Karpas-422 (cell line): Measurements from ENCODE around the gene ACSL1. TPM values are rescaled to one million over a fixed set of nuclear protein-coding genes. Genes with fewer than 3 reads are reported as not detected.

Experiments used
- DNase-seq: peaks from one replicate; pipeline ENCODE4 v3.0.0-alpha.2; 2015
- H2AFZ ChIP-seq: fragments of 200-600 bp; sonication (generic); 2 replicates; pipeline ENCODE4 v1.6.1; 2014; ENCODE audit warnings: antibody characterized with exemption, low read length, mixed read lengths
- H3K27ac ChIP-seq: fragments of 200-600 bp; sonication (generic); 2 replicates; pipeline ENCODE4 v1.5.1; 2014; ENCODE audit warnings: mild to moderate bottlenecking, low read length, moderate library complexity
- H3K27me3 ChIP-seq: fragments of 200-600 bp; sonication (generic); 2 replicates; pipeline ENCODE4 v1.6.1; 2014; ENCODE audit warnings: low read length, mixed read lengths
- H3K36me3 ChIP-seq: fragments of 200-600 bp; sonication (generic); 2 replicates; pipeline ENCODE4 v1.6.1; 2014; ENCODE audit warnings: low read length, mixed read lengths; ENCODE audit not compliant: insufficient read depth
- H3K4me1 ChIP-seq: fragments of 200-600 bp; sonication (generic); 2 replicates; pipeline ENCODE4 v1.6.1; 2014; ENCODE audit warnings: mild to moderate bottlenecking, low read length, mixed read lengths
- H3K4me2 ChIP-seq: fragments of 200-600 bp; sonication (generic); 2 replicates; pipeline ENCODE4 v1.6.1; 2014; ENCODE audit warnings: low read length, low read depth, mild to moderate bottlenecking; ENCODE audit not compliant: poor library complexity, severe bottlenecking
- H3K4me3 ChIP-seq: fragments of 200-600 bp; sonication (generic); 2 replicates; pipeline ENCODE4 v1.5.1; 2014; ENCODE audit warnings: mild to moderate bottlenecking, antibody characterized with exemption, low read length, mixed read lengths
- H3K79me2 ChIP-seq: fragments of 200-600 bp; sonication (generic); 2 replicates; pipeline ENCODE4 v1.6.1; 2014; ENCODE audit warnings: mild to moderate bottlenecking, low read length, mixed read lengths
- H3K9ac ChIP-seq: fragments of 200-600 bp; sonication (generic); 2 replicates; pipeline ENCODE4 v1.6.0; 2014; ENCODE audit warnings: low read length
- H3K9me2 ChIP-seq: fragments of 200-600 bp; sonication (generic), shearing (Covaris generic); replicated peaks from 2 replicates; pipeline ENCODE4 v1.6.0; 2014; ENCODE audit warnings: mild to moderate bottlenecking, low read length, moderate library complexity; ENCODE audit not compliant: insufficient read depth
- H3K9me3 ChIP-seq: fragments of 300-700, 200-600 bp; sonication (generic); 2 replicates; pipeline ENCODE4 v1.6.1; 2014; ENCODE audit warnings: low read length, mixed read lengths
- H4K20me1 ChIP-seq: fragments of 200-600 bp; sonication (generic); 2 replicates; pipeline ENCODE4 v1.6.1; 2014; ENCODE audit warnings: mild to moderate bottlenecking, antibody characterized with exemption, low read length, low read depth; ENCODE audit not compliant: insufficient read depth
- total RNA-seq: library from RNA; depleted of rRNA; stranded (reverse); fragments of >200 nt; shearing (Covaris generic); gene quantifications from 2 replicates; pipeline ENCODE4 v1.2.3, GENCODE V29; 2014; ENCODE audit warnings: low replicate concordance

Gene ACSL1
- total RNA-seq, 1 experiment from 2014 or later, result 3.1 TPM

- Histone ChIP-seq H3K27ac (no peak overlapping the region), H3K9ac (no peak overlapping the region), H3K9me2 (no peaks in the 10 kb centered on the region), H3K9me3 (no peaks in the 10 kb centered on the region), H3K79me2 (no peaks in the 10 kb centered on the region), H2AFZ (no peak overlapping the region), H3K4me2 (no peak overlapping the region), H4K20me1 (no peaks in the 10 kb centered on the region), H3K36me3 (no peaks in the 10 kb centered on the region), H3K4me1 (peaks cover 10% of the 10 kb centered on the region), H3K27me3 (no peaks in the 10 kb centered on the region), H3K4me3 (no peak overlapping the region)
- DNase-seq, result no peak
Measured at GRCh38 chr4:184821242-184821641, 4.5 kb downstream of the ACSL1 start.

- no peaks in the 10 kb centered on the region for H3K9me2 ChIP-seq
- no peak overlapping the region for H3K4me2 ChIP-seq
- no peak for DNase-seq
- H2AFZ ChIP-seq, result no peak overlapping the region
- H3K4me3 ChIP-seq, result no peak overlapping the region
- no peaks in the 10 kb centered on the region for H3K9me3 ChIP-seq
- H3K27me3 ChIP-seq, result no peaks in the 10 kb centered on the region
- no peak overlapping the region for H3K9ac ChIP-seq
- H3K27ac ChIP-seq, result no peak overlapping the region
- H4K20me1 ChIP-seq, result no peaks in the 10 kb centered on the region
- peaks cover 6% of the 10 kb centered on the region for H3K4me1 ChIP-seq
- H3K79me2 ChIP-seq, result no peaks in the 10 kb centered on the region
- H3K36me3 ChIP-seq, result no peaks in the 10 kb centered on the region
Measured at GRCh38 chr4:184819786-184820185, 6.0 kb downstream of the ACSL1 start.

- no peak overlapping the region for H2AFZ ChIP-seq
- peaks cover 3% of the 10 kb centered on the region for H3K4me1 ChIP-seq
- H3K4me3 ChIP-seq, result no peak overlapping the region
- H3K27me3 ChIP-seq, result no peaks in the 10 kb centered on the region
- no peak for DNase-seq
- H3K36me3 ChIP-seq, result no peaks in the 10 kb centered on the region
- H3K27ac ChIP-seq, result no peak overlapping the region
- H3K79me2 ChIP-seq, result no peaks in the 10 kb centered on the region
- no peak overlapping the region for H3K4me2 ChIP-seq
- no peaks in the 10 kb centered on the region for H3K9me3 ChIP-seq
- no peaks in the 10 kb centered on the region for H3K9me2 ChIP-seq
- no peak overlapping the region for H3K9ac ChIP-seq
- H4K20me1 ChIP-seq, result no peaks in the 10 kb centered on the region
Measured at GRCh38 chr4:184818216-184818564, 7.6 kb downstream of the ACSL1 start.

GRCh38 chr4:184817494-184818215 is 8.1 kb downstream of the ACSL1 start:
- Histone ChIP-seq H3K9me3 (no peaks in the 10 kb centered on the region), H2AFZ (no peak overlapping the region), H3K79me2 (no peaks in the 10 kb centered on the region), H4K20me1 (no peaks in the 10 kb centered on the region), H3K9ac (no peak overlapping the region), H3K27me3 (no peaks in the 10 kb centered on the region), H3K9me2 (no peaks in the 10 kb centered on the region), H3K27ac (no peak overlapping the region), H3K36me3 (no peaks in the 10 kb centered on the region), H3K4me3 (no peak overlapping the region), H3K4me1 (peaks cover 3% of the 10 kb centered on the region), H3K4me2 (no peak overlapping the region)
- no peak for DNase-seq

- Histone ChIP-seq H3K36me3 (no peaks in the 10 kb centered on the region), H3K9ac (no peak overlapping the region), H4K20me1 (no peaks in the 10 kb centered on the region), H3K9me2 (no peaks in the 10 kb centered on the region), H3K27ac (no peak overlapping the region), H3K4me2 (no peak overlapping the region), H3K4me3 (no peak overlapping the region), H3K9me3 (no peaks in the 10 kb centered on the region), H3K79me2 (no peaks in the 10 kb centered on the region), H3K4me1 (peaks cover 3% of the 10 kb centered on the region), H2AFZ (no peak overlapping the region), H3K27me3 (no peaks in the 10 kb centered on the region)
- DNase-seq, result no peak
Measured at GRCh38 chr4:184816962-184817361, 8.8 kb downstream of the ACSL1 start.

DNA sequence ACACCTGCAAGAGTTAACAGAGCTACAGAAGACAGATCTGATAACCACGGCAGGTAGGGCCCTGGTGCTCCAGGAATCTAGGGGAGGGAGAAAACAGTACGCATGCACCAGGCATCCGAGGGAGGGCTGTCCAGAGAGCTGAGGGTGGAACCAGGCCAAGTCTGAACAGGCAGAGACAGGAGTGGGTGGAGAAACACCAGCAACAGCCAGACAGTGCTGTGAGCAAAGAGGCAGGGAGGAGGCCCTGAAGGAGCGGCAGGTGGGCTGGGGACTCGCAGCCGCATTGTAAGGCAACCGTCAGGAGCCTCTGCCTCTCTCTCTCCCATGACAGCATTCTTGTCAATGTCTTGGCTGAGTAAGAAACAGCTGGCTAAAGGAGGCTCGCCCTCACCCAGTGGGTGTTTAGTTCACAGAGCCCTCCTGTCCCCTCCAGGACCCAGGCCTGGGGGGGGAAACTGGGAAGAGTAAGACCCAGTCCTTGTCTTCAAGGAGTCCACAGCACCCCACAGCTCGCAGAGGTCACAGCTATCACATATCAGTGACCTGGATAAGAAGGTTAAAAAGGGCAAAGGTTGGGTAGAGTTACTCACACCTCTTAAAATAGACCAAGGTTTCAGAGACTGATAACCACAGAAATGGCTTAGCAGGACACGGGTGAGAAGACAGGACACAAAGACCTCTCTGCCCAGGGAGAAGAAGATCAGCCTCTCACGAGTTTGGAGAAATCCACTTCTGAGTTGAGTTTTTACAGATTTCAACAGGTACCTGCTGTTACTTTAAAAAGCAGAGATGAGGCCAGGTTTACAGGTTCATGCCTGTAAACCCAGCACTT is 10.5 kb downstream of the ACSL1 start:
- no peak for DNase-seq
- Histone ChIP-seq H3K9me3 (no peaks in the 10 kb centered on the region), H3K36me3 (no peaks in the 10 kb centered on the region), H3K9me2 (no peaks in the 10 kb centered on the region), H3K79me2 (no peaks in the 10 kb centered on the region), H3K4me2 (no peak overlapping the region), H3K9ac (no peak overlapping the region), H3K4me3 (no peak overlapping the region), H3K4me1 (peaks cover 3% of the 10 kb centered on the region), H3K27me3 (no peaks in the 10 kb centered on the region), H4K20me1 (no peaks in the 10 kb centered on the region), H3K27ac (no peak overlapping the region), H2AFZ (no peak overlapping the region)

DNA sequence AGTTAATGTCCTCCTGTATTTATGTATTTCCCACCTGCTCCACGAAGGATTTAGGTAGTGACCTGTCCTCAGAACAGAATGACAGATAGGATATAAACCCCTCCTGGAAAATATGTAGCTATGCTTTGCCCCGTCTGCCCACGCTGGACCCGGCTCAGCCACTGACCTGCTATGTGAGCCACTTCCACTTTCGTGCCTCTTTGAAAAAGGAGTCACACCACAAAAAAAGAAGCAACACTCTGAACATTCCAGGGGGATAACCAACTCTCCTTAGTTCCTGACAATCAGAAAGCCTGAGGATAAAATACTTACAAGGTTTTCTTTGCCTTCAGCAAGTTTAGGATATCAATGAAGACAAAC is 11.1 kb downstream of the ACSL1 start:
- H3K27ac ChIP-seq, result no peak overlapping the region
- no peak overlapping the region for H3K4me2 ChIP-seq
- no peak overlapping the region for H3K4me3 ChIP-seq
- no peaks in the 10 kb centered on the region for H3K27me3 ChIP-seq
- H3K9me2 ChIP-seq, result no peaks in the 10 kb centered on the region
- no peaks in the 10 kb centered on the region for H3K79me2 ChIP-seq
- no peaks in the 10 kb centered on the region for H3K9me3 ChIP-seq
- no peaks in the 10 kb centered on the region for H4K20me1 ChIP-seq
- H3K9ac ChIP-seq, result no peak overlapping the region
- no peak overlapping the region for H2AFZ ChIP-seq
- no peak for DNase-seq
- no peaks in the 10 kb centered on the region for H3K36me3 ChIP-seq
- H3K4me1 ChIP-seq, result peaks cover 3% of the 10 kb centered on the region

DNA sequence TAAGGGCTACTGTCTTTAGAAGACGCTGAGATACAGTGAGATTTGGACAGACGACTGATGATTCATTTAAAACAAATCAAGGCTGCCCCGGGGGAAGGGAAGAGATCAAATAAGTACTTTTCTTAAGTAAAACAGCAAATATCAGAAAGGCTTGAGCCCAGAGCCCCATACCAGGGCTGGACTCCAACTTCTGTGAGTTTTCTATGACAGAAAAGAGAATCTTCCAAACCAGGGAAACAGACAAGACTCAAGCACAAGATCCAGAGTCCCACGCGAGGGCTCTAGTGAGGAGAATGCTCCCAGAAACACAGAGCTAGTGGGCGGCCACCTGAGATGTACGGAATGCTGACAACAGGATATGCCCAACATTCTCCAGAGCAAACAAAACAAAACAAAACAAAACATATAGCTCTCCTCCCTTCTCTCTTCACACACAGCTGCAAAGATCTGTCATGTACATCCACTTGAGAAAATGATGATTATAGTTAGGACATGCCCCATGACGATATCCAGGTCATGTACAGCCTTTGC is 13.1 kb downstream of the ACSL1 start:
- H3K9ac ChIP-seq, result no peak overlapping the region
- H3K79me2 ChIP-seq, result no peaks in the 10 kb centered on the region
- no peak overlapping the region for H3K4me2 ChIP-seq
- H3K4me3 ChIP-seq, result no peak overlapping the region
- H3K27me3 ChIP-seq, result no peaks in the 10 kb centered on the region
- no peaks in the 10 kb centered on the region for H3K9me3 ChIP-seq
- H4K20me1 ChIP-seq, result no peaks in the 10 kb centered on the region
- H3K36me3 ChIP-seq, result no peaks in the 10 kb centered on the region
- DNase-seq, result no peak
- no peak overlapping the region for H3K27ac ChIP-seq
- peaks cover 3% of the 10 kb centered on the region for H3K4me1 ChIP-seq
- H2AFZ ChIP-seq, result no peak overlapping the region
- no peaks in the 10 kb centered on the region for H3K9me2 ChIP-seq
